HepG2 (cell line): Measurements from ENCODE around the gene DPP3. TPM values are rescaled to one million over a fixed set of nuclear protein-coding genes. Genes with fewer than 3 reads are reported as not detected.

Source experiments
- CREM ChIP-seq, 2 experiments: sonication (generic) in 1 of 2; formaldehyde crosslinking in 1 of 2; IDR thresholded peaks; 2 replicates each; pipeline versions ENCODE4 v1.4.0 to v1.6.1; 2016 to 2020; ENCODE audit warnings: antibody characterized with exemption in 1 of 2, mild to moderate bottlenecking in 1 of 2, missing genetic modification reagents in 1 of 2
- ELK4 ChIP-seq: sonication (generic); formaldehyde crosslinking; IDR thresholded peaks from 2 replicates; pipeline ENCODE4 v1.9.0; 2021; ENCODE audit warnings: missing genetic modification reagents, borderline replicate concordance
- FOXJ3 ChIP-seq: sonication (generic); formaldehyde crosslinking; IDR thresholded peaks from 2 replicates; pipeline ENCODE4 v1.4.0; 2020; ENCODE audit warnings: missing genetic modification reagents, mild to moderate bottlenecking, borderline replicate concordance
- GATAD1 ChIP-seq: IDR thresholded peaks from 2 replicates; pipeline ENCODE4 v1.6.1; 2016; ENCODE audit warnings: missing genetic modification reagents, missing compliant biosample characterization
- HIC2 ChIP-seq: sonication (generic); formaldehyde crosslinking; IDR thresholded peaks from 2 replicates; pipeline ENCODE4 v1.9.0; 2022; ENCODE audit warnings: low read depth, missing genetic modification reagents
- MXD1 ChIP-seq: sonication (generic); formaldehyde crosslinking; IDR thresholded peaks from 2 replicates; pipeline ENCODE4 v1.4.0; 2020; ENCODE audit warnings: mild to moderate bottlenecking, missing genetic modification reagents
- PRMT3 ChIP-seq: sonication (generic); formaldehyde crosslinking; IDR thresholded peaks from 2 replicates; pipeline ENCODE4 v1.8.1; 2022; ENCODE audit warnings: low read depth, mild to moderate bottlenecking, moderate library complexity, missing genetic modification reagents, borderline replicate concordance
- RARG ChIP-seq: sonication (generic); formaldehyde crosslinking; IDR thresholded peaks from 2 replicates; pipeline ENCODE4 v1.4.0; 2020; ENCODE audit warnings: low read depth, mild to moderate bottlenecking, missing genetic modification reagents
- RFX3 ChIP-seq: IDR thresholded peaks from 2 replicates; pipeline ENCODE4 v1.6.1; 2016; ENCODE audit warnings: missing biosample characterization, missing genetic modification reagents
- SRSF9 ChIP-seq: fragments of 200-400 bp; formaldehyde crosslinking; IDR thresholded peaks from 2 replicates; pipeline ENCODE4 v1.6.1; 2018; ENCODE audit warnings: borderline replicate concordance, mild to moderate bottlenecking, low read depth, low read length; ENCODE audit not compliant: insufficient read depth, poor library complexity, severe bottlenecking
- TFDP1 ChIP-seq: IDR thresholded peaks from 2 replicates; pipeline ENCODE4 v1.6.1; 2016; ENCODE audit warnings: missing compliant biosample characterization, missing genetic modification reagents, borderline replicate concordance
- YY1 ChIP-seq: IDR thresholded peaks from 2 replicates; pipeline ENCODE4 v1.6.1; 2011; ENCODE audit warnings: low read length, low read depth, moderate library complexity, mild to moderate bottlenecking; ENCODE audit not compliant: insufficient read depth, insufficient replicate concordance
- ZFP82 ChIP-seq: sonication (generic); formaldehyde crosslinking; IDR thresholded peaks from 2 replicates; pipeline ENCODE4 v1.5.1; 2020; ENCODE audit warnings: mild to moderate bottlenecking, missing genetic modification reagents, borderline replicate concordance
- ZGPAT ChIP-seq: IDR thresholded peaks from 2 replicates; pipeline ENCODE4 v1.6.1; 2016; ENCODE audit warnings: mild to moderate bottlenecking
- ZNF569 ChIP-seq: sonication (generic); formaldehyde crosslinking; IDR thresholded peaks from 2 replicates; pipeline ENCODE4 v1.5.0; 2020; ENCODE audit warnings: mild to moderate bottlenecking, missing genetic modification reagents, moderate library complexity, borderline replicate concordance
- ZNF687 ChIP-seq: sonication (generic); formaldehyde crosslinking; IDR thresholded peaks from 2 replicates; pipeline ENCODE4 v1.5.1; 2020; ENCODE audit warnings: mild to moderate bottlenecking, missing genetic modification reagents, moderate library complexity
- polyA plus RNA-seq, 8 experiments: library from polyadenylated mRNA; depleted of rRNA in 3 of 8; stranded (reverse) in 7 of 8; unstranded in 1 of 8; fragments of >200 nt; fragmentation: Illumina TruSeq in 4 of 8; extraction: Trizol in 4 of 8; gene quantifications; 2 replicates each; pipeline versions ENCODE4 v1.2.1 to v1.2.3, GENCODE V29; 2011 to 2016; ENCODE audit warnings: low read depth in 4 of 8, missing spikeins in 1 of 8, mixed read lengths in 1 of 8; ENCODE audit not compliant: insufficient read depth in 1 of 8
- total RNA-seq, 5 experiments: library from RNA; depleted of rRNA; stranded (reverse); fragments of >200 nt; fragmentation: Illumina TruSeq; extraction: Trizol; gene quantifications; 2 replicates each; pipeline ENCODE4 v1.2.3, GENCODE V29; 2016; ENCODE audit warnings: low read depth in 1 of 5

Gene DPP3
- total and polyA plus RNA-seq, 2 of the 13 experiments (the other 11 are each of a cell fraction or from before 2014, with no cell fraction given): 38.4 to 59.8 TPM

- peak; percentile 95 for TF ChIP-seq YY1
- TF ChIP-seq ZGPAT (CRISPR knock-in tag): peak; percentile 69
- no peak for TF ChIP-seq ZNF569
- peak; percentile 81 for TF ChIP-seq ZNF687 (CRISPR knock-in tag)
- peak; percentile 97 for TF ChIP-seq CREM (IDR thresholded peaks at IDR 0.05)
- TF ChIP-seq CREM (CRISPR knock-in tag; IDR thresholded peaks at IDR 0.05): no peak
- TF ChIP-seq ZFP82 (CRISPR knock-in tag): no peak
- no peak for TF ChIP-seq HIC2 (CRISPR knock-in tag)
- TF ChIP-seq PRMT3 (CRISPR knock-in tag): no peak
- TF ChIP-seq FOXJ3 (CRISPR knock-in tag): no peak; the same call in 1 of the 2 replicates
- TF ChIP-seq GATAD1: peak; percentile 96
- TF ChIP-seq SRSF9: no peak
- no peak for TF ChIP-seq ELK4 (CRISPR knock-in tag)
- no peak for TF ChIP-seq RARG
- TF ChIP-seq TFDP1 (CRISPR knock-in tag): peak; percentile 20; the same call in 1 of the 2 replicates
- TF ChIP-seq RFX3: no peak
- TF ChIP-seq MXD1 (CRISPR knock-in tag): 0 out of 2 replicates have a peak, but pooled peaks have one; percentile 57
Measured at GRCh38 chr11:66438504-66439466, 41.4 kb upstream of the DPP3 start, which contains the start of gene MRPL11 (continued).
